Activated CD8-positive, alpha-beta T cell treated with anti-CD3 and anti-CD28 coated beads for 36 hours (primary cell): ENCODE measurements around the gene S100A6. TPM values are rescaled to one million over a fixed set of nuclear protein-coding genes. Genes with fewer than 3 reads are reported as not detected.

Experiments used
- ATAC-seq: fragments of 200-7000 bp; cut with Tn5 transposase; one replicate; pipeline ENCODE4 v1.10.0; 2021; ENCODE audit warnings: mild to moderate bottlenecking, moderate library complexity
- CTCF ChIA-PET: fragments of 350-600 bp; sonication (Branson Sonifier 250); formaldehyde crosslinking; loops from one replicate; lab custom pipeline; 2021; ENCODE audit warnings: antibody characterized with exemption; lab: Charles Lee
- POLR2A ChIA-PET: fragments of 350-600 bp; sonication (Branson Sonifier 250); formaldehyde crosslinking; loops from one replicate; lab custom pipeline; 2021; ENCODE audit warnings: antibody characterized with exemption; lab: Charles Lee
- DNase-seq: peaks from one replicate; pipeline ENCODE4 v3.0.0-alpha.2; 2020
- H3K27ac Mint-ChIP-seq: one replicate; pipeline ENCODE4 v1.8.0; 2021; ENCODE audit warnings: mild to moderate bottlenecking, mixed read lengths
- H3K27me3 Mint-ChIP-seq: one replicate; pipeline ENCODE4 v1.8.0; 2021; ENCODE audit warnings: mixed read lengths
- H3K36me3 Mint-ChIP-seq: one replicate; pipeline ENCODE4 v1.8.0; 2021; ENCODE audit warnings: low read depth, mixed read lengths
- H3K4me1 Mint-ChIP-seq: one replicate; pipeline ENCODE4 v1.8.0; 2021; ENCODE audit warnings: low read depth, mixed read lengths
- H3K4me3 Mint-ChIP-seq: one replicate; pipeline ENCODE4 v1.8.0; 2021; ENCODE audit warnings: mild to moderate bottlenecking, moderate library complexity, mixed read lengths
- H3K9me3 Mint-ChIP-seq: one replicate; pipeline ENCODE4 v1.8.0; 2021; ENCODE audit warnings: mixed read lengths
- CTCF ChIP-seq: fragments of 200-600 bp; IDR thresholded peaks from one replicate; pipeline ENCODE4 v1.8.0; 2022; ENCODE audit warnings: antibody characterized with exemption, mild to moderate bottlenecking
- intact Hi-C: fragments of 100-400 bp; cut with micrococcal nuclease; formaldehyde crosslinking; loops from one replicate; pipeline ENCODE4 v1.10.0; 2022
- total RNA-seq, 2 experiments: library from RNA; stranded (reverse); gene quantifications; one replicate each; pipeline ENCODE4 v1.2.3, GENCODE V29; 2021

S100A6 gene
- total RNA-seq, 2 experiments from 2014 or later, result 200 to 211 TPM

GRCh38 chr1:153568367-153569099 is 32.7 kb upstream of the S100A6 start:
- intact Hi-C loops, result loop anchor here (2.0 kb wide), 1 partner anchor 36 kb away; no protein-coding TSS in a partner anchor

GRCh38 chr1:153567621-153568366 is 32.0 kb upstream of the S100A6 start:
- Mint-ChIP-seq H3K4me1 (peaks cover 48% of the 10 kb centered on the region), H3K27me3 (no peaks in the 10 kb centered on the region), H3K4me3 (no peak overlapping the region), H3K9me3 (no peaks in the 10 kb centered on the region), H3K36me3 (no peaks in the 10 kb centered on the region), H3K27ac (peak overlapping the region; percentile 37)
- DNase-seq (peak; percentile 86), ATAC-seq (peak; percentile 25)
- TF ChIP-seq CTCF, result no peak
- intact Hi-C loops, result loop anchor here (2.0 kb wide), 1 partner anchor 35 kb away; no protein-coding TSS in a partner anchor
- POLR2A ChIA-PET, result interaction anchor here (0.8 to 6.3 kb wide), 7 partner anchors 8 to 56 kb away, joined by 3 to 80 read pairs (median 3); partner anchors contain the start of genes S100A4 and S100A6
- CTCF ChIA-PET, result interaction anchor here (0.7 to 7.7 kb wide), 30 partner anchors 9 to 104 kb away, joined by 3 to 191 read pairs (median 4); partner anchors contain the start of genes CHTOP, ILF2, S100A14 and S100A4

More at GRCh38 chr1:153568367-153569099, 32.7 kb upstream of the S100A6 start:
- ChIA-PET CTCF (interaction anchor here (0.7 to 7.7 kb wide), 32 partner anchors 9 to 103 kb away, joined by 3 to 191 read pairs (median 4); partner anchors contain the start of genes CHTOP, ILF2, S100A14 and S100A4), POLR2A (interaction anchor here (0.8 to 6.3 kb wide), 7 partner anchors 9 to 56 kb away, joined by 3 to 80 read pairs (median 3); partner anchors contain the start of genes S100A4 and S100A6)
- ATAC-seq (peak; percentile 32), DNase-seq (peak; percentile 90)
- Mint-ChIP-seq H3K27me3 (no peaks in the 10 kb centered on the region), H3K36me3 (no peaks in the 10 kb centered on the region), H3K4me3 (peak overlapping the region; percentile 29), H3K27ac (peak overlapping the region; percentile 63), H3K9me3 (no peaks in the 10 kb centered on the region), H3K4me1 (peaks cover 55% of the 10 kb centered on the region)
- TF ChIP-seq CTCF, result peak; percentile 99

- Mint-ChIP-seq H3K27me3 (no peaks in the 10 kb centered on the region), H3K4me1 (peaks cover 38% of the 10 kb centered on the region), H3K9me3 (no peaks in the 10 kb centered on the region), H3K36me3 (no peaks in the 10 kb centered on the region), H3K4me3 (no peak overlapping the region), H3K27ac (peak overlapping the region; percentile 84)
- intact Hi-C loops, result loop anchor here (1.0 kb wide), 1 partner anchor 55 kb away; no protein-coding TSS in a partner anchor
- CTCF ChIA-PET, result interaction anchor here (0.8 to 7.1 kb wide), 8 partner anchors 9 to 56 kb away, joined by 3 to 49 read pairs (median 6); partner anchors contain the start of genes S100A4 and S100A6
- TF ChIP-seq CTCF, result no peak
- DNase-seq (peak; percentile 95), ATAC-seq (peak; percentile 87)
- POLR2A ChIA-PET, result interaction anchor here (1.0 to 1.8 kb wide), 8 partner anchors 22 to 101 kb away, joined by 3 to 9 read pairs (median 6); partner anchors contain the start of genes CHTOP, S100A4, S100A5 and S100A6
Measured at GRCh38 chr1:153566414-153567371, 30.9 kb upstream of the S100A6 start.
